ENCODE results near the gene DES.

DNA sequence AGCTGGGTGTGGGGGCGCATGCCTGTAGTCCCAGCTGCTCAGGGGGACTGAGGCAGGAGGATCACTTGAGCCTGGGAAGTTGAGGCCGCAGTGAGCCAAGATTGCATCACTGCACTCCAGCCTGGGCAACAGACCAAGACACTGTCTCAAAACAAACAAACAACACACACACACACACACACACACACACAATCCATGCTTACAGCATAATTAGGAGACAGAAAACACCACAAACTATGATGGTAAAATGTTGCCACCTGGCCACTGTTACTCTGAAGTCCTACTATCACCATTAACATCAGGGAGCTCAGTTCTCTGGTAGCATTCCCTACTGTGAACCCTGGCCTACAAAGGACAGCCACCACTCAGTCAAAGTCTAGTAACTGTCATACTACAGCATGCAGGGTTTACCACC lies 48.7 kb upstream of the DES start:
- TF ChIP-seq POLR2A (IDR thresholded peaks at IDR 0.05; ENCODE audit: low read depth, low read length) (no peak), CTCF (IDR thresholded peaks at IDR 0.05; ENCODE audit: extremely low read depth in 1 of 2, insufficient read depth in 1 of 2, low read depth in 1 of 2, low read length in 2 of 2) (no peak), EZH2 (IDR thresholded peaks at IDR 0.05; ENCODE audit: borderline replicate concordance, low read depth, low read length, severe bottlenecking) (no peak), POLR2AphosphoS5 (IDR thresholded peaks at IDR 0.05; ENCODE audit: insufficient read depth, low read depth, low read length) (no peak), FOS (IDR thresholded peaks at IDR 0.05; ENCODE audit: borderline replicate concordance, insufficient read depth, low read length) (no peak), MYC (IDR thresholded peaks at IDR 0.05; ENCODE audit: low read depth, low read length) (no peak), GATA2 (IDR thresholded peaks at IDR 0.05; ENCODE audit: insufficient read depth, insufficient read length, low read depth, low read length) (no peak), JUN (IDR thresholded peaks at IDR 0.05; ENCODE audit: borderline replicate concordance, insufficient read depth, insufficient read length, low read depth) (no peak), MAX (IDR thresholded peaks at IDR 0.05; ENCODE audit: insufficient read depth, insufficient read length) (no peak)
